ENCODE data around the gene GNG11. TPM values are rescaled to one million over a fixed set of nuclear protein-coding genes. Genes with fewer than 3 reads are reported as not detected.
"Not testable (repeated sequence)": the region's sequence is repeated elsewhere in the genome, so short reads cannot be mapped to it uniquely, and the experiment has no call there.

Gene GNG11
- total and polyA plus RNA-seq, 2 donors: 31.9 to 48.1 TPM

DNA sequence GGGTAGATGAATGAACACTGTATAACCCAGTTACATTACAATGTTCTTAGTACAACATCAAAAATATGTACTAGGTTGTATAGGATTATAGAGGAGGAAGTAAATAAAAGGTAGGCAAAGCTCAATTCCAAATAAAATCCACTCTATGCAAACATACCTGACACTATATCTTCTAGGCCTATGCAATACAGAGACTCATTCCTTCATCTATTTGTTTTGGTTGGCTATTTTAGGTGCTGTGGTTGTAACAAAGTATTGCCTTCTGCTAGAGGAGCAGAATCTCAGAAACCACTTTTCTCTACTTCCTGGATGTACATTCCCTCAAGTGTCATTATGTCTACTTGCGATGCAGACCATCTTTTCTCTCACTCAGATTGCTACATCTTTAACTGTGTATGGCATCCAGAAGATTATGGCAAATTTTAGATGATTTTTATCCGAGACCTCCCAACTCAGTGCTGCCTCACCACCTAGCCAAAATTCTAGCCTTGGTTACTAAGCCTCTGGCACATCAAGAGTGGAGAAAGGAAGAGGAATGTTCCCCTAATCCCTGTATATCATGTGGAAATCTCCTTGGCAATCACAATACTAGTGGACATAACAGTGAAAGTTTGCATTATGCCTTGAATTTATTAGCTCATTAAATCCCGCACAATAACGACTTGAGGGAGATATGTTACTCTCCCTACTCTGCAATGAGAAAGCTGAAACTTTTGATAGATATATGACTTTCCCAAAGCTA lies 25.5 kb upstream of the GNG11 start:
- no peak for DNase-seq (ENCODE audit: extremely low spot score)
- no peak overlapping the region for H3K27ac ChIP-seq (ENCODE audit: low read depth)
- WGBS: 35% methylated on average over 4 of the region's 4 CpGs
- no peaks in the 10 kb centered on the region for H3K4me1 ChIP-seq (ENCODE audit: insufficient read depth)
- no peaks in the 10 kb centered on the region for H3K36me3 ChIP-seq (ENCODE audit: insufficient read depth)
- no peak overlapping the region for H3K4me3 ChIP-seq (ENCODE audit: low read depth, low read length)

DNA sequence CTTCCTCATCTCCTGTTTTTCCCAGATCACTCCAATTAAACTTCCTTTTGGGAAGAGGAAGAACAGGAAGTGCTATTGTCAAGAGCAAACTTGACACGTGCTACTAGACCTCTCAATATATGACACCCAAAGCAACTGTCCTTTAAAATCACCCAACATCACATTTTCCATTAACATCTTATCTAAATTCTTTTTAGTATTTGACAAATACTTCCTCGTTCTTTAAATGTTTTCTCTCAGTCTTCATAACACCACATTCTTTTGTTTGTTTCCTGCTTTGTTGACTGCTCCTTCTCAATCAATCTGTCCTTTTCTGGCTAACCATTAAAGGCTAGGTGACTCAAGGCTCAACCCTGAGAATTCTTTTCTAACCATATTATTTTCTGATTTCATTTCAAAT lies 23.9 kb upstream of the GNG11 start:
- Histone ChIP-seq H3K27ac (ENCODE audit: low read depth) (no peak overlapping the region), H3K4me3 (ENCODE audit: low read depth, low read length) (no peak overlapping the region), H3K36me3 (ENCODE audit: insufficient read depth) (no peaks in the 10 kb centered on the region), H3K4me1 (ENCODE audit: insufficient read depth) (no peaks in the 10 kb centered on the region)
- DNase-seq (ENCODE audit: extremely low spot score): no peak
- WGBS: 71% methylated on average over 2 of the region's 2 CpGs

DNA sequence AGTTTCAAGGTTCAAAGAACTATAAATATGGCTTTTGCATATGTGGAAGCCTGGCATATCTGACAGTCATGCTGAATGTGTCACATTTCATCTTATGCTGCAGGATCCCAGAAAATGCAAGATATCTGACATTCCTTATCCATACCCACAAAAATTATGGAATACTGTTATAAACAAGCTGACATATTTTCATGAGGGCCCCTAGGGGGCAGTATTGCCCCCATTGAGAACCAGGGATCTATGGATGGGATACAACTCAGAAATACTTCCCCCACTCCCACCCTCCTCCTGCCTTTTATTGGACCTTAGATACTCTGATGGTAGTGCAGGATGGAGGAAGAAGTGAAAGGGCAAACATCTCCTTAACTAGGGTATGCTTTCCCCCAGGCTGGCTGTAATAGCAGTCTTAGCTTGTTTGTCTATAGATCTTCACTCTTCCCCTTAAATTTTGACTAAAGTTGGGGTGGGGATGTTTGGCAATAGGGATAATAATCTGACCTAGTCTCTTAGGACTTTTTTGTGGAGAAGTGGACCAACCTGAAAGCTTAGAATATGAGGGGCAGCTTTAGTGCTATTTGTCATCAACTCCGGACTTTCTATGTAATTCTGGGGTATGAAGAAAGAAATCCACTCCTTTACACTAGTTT lies 18.6 kb upstream of the GNG11 start:
- no peaks in the 10 kb centered on the region for H3K36me3 ChIP-seq (ENCODE audit: insufficient read depth)
- WGBS: 99% methylated on average over 1 of the region's 1 CpG
- no peak for DNase-seq (ENCODE audit: extremely low spot score)
- H3K4me3 ChIP-seq (ENCODE audit: low read depth, low read length): no peak overlapping the region
- no peaks in the 10 kb centered on the region for H3K4me1 ChIP-seq (ENCODE audit: insufficient read depth)
- peak overlapping the region; percentile 10 for H3K27ac ChIP-seq (ENCODE audit: low read depth)

DNA sequence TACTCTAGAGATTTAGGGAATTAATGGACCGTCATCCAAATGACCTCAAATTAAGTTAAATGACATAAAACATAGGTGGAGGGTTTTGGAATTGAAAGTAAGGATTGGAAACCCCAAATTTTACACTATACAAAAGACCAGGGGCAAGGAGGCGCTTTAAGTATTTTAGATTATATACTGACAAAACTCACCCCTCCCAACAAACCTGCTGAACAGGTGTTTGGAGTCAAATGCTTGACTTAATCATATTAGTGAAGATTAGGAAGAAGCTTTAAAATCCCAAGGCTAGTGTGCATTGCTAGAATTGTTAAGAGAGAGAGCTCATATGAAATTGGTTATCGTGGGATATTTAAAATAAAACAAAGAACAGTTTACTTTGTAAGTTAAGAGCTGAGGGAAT lies 15.3 kb upstream of the GNG11 start, which contains the start of gene GNGT1:
Gene GNGT1, plus strand, starts transcription at position 301 of the 400 bp plus-strand sequence. CDS start 180 bp downstream, outside the sequence.
- Histone ChIP-seq H3K27ac (ENCODE audit: low read depth) (no peak within 1 kb of the TSS), H3K4me3 (ENCODE audit: low read depth, low read length) (no peak within 1 kb of the TSS), H3K36me3 (ENCODE audit: insufficient read depth) (no peaks in the 10 kb centered on the region), H3K4me1 (ENCODE audit: insufficient read depth) (no peaks in the 10 kb centered on the region)
- no peak for DNase-seq (ENCODE audit: extremely low spot score)
- 57% methylated on average over 3 of the region's 3 CpGs for WGBS

DNA sequence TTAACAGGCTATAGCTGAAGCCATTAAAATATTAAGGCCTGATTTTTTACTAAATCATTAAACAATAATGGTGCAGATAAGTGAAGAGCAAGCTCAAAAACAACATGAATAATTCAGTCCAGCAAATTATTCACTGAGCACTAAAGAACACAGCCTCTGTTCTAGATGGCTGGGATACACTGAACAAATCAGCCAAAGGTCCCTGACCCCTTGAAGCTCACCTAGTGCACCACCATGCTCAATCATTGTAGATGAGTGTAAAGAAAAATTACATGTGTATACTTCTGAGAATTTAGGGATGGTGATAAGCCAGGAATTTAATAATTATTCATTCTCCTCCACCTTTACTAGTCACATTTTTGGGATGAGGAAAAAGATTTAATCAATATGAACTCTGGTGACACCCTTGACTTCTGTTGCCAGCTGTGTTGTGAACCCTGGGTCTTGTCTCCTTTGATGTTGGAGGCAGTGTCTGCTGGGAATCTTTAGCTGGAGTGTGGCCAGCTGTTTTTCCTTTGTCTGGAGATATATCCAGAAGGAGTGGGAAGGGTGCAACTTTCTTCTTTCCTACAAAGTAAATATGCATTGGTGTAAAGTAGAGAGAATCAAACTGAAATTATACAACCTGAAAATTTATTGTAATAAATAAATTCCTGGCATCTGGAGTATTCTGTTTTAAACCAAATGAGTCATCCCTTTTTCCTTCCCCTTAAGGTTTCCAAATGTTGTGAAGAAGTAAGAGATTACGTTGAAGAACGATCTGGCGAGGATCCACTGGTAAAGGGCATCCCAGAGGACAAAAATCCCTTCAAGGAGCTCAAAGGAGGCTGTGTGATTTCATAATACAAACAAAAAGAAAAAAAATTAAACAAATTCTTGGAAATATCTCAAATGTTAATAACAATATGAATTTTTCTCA lies 11.2 kb upstream of the GNG11 start:
- Histone ChIP-seq H3K27ac (ENCODE audit: low read depth) (no peak overlapping the region), H3K4me1 (ENCODE audit: insufficient read depth) (no peaks in the 10 kb centered on the region), H3K4me3 (ENCODE audit: low read depth, low read length) (no peak overlapping the region), H3K36me3 (ENCODE audit: insufficient read depth) (no peaks in the 10 kb centered on the region)
- WGBS: 12% methylated on average over 3 of the region's 3 CpGs
- no peak for DNase-seq (ENCODE audit: extremely low spot score)

DNA sequence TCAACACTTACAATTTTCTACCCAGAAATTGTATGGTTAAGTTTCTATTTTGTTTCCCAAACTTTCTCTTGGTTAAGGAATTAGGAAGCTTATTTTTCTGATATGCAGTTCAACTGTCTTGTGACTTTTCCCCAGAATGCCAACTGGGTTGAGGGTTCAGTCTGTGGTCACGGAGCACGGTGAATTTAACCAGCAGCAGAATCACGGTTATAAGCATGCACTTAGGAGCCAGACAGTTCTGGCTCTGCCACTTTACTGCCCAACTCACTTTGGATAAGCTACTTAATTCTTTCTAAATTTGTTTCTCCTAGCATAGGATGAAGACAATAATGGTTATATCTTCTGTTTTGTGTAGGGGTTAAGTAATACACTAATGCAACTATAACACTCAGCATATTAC lies 10.3 kb upstream of the GNG11 start:
- not testable (repeated sequence) for DNase-seq (ENCODE audit: extremely low spot score); H3K36me3 ChIP-seq (ENCODE audit: insufficient read depth); H3K27ac ChIP-seq (ENCODE audit: low read depth); H3K4me3 ChIP-seq (ENCODE audit: low read depth, low read length); H3K4me1 ChIP-seq (ENCODE audit: insufficient read depth)
- WGBS: 16% methylated on average over 3 of the region's 3 CpGs

DNA sequence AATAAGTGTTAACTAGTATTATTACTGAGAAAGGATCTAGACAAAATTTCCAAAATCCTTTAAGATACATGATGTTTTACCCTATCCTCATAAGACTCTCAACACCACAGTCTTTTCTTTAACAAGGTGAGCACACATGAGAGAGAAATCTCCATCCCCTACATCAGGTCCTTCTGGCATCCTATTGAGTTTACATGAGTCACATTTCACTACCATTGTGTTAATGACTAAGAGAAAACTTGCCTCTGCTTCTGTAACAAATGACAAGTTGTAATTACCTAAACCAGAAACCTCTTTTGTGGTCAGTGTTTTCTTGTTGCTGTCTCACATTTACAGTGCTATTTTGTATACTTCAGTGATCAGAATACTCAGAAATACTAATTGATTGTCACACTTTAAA lies 9.9 kb upstream of the GNG11 start:
- H3K4me3 ChIP-seq (ENCODE audit: low read depth, low read length); H3K27ac ChIP-seq (ENCODE audit: low read depth); H3K4me1 ChIP-seq (ENCODE audit: insufficient read depth); DNase-seq (ENCODE audit: extremely low spot score); H3K36me3 ChIP-seq (ENCODE audit: insufficient read depth): not testable (repeated sequence)

DNA sequence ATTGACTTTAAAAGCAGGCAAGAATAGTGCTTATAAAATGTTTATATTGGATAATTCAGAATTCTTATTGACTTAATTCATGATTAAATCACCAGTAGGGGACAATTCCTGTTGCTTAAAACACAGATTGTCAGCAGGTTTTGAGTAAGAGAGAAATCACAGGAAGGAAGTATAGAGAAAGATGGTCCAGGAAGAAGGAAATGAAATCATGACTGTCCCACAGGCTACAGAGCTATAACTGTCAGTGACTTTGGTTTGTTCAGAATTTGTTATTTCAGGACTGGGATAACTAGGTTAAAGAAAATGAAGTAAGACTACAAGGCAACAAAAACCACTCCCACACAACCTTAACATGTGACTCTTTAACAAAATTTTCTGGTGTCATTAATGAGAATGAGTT lies 8.3 kb upstream of the GNG11 start:
- Histone ChIP-seq H3K4me3 (ENCODE audit: low read depth, low read length) (no peak overlapping the region), H3K36me3 (ENCODE audit: insufficient read depth) (no peaks in the 10 kb centered on the region), H3K4me1 (ENCODE audit: insufficient read depth) (no peaks in the 10 kb centered on the region), H3K27ac (ENCODE audit: low read depth) (no peak overlapping the region)
- no peak for DNase-seq (ENCODE audit: extremely low spot score)

DNA sequence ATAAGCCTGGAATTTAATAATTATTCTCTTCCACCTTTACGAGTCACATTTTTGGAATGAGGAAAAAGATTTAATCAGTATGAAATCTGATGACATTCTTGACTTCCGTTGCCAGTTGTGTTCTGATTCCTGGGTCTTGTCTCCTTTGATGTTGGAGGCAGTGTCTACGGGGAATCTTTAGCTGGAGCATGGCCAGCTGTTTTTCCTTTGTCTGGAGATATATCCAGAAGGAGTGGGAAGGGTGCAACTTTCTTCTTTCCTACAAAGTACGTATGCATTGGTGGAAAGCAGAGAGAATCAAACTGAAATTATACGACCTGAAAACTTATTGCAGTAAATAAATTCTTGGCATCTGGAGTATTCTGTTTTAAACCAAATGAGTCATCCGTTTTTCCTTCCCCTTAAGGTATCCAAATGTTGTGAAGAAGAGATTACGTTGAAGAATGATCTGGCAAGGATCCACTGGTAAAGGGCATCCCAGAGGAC lies 6.9 kb upstream of the GNG11 start:
- H3K27ac ChIP-seq (ENCODE audit: low read depth): no peak overlapping the region
- no peaks in the 10 kb centered on the region for H3K4me1 ChIP-seq (ENCODE audit: insufficient read depth)
- no peaks in the 10 kb centered on the region for H3K36me3 ChIP-seq (ENCODE audit: insufficient read depth)
- H3K4me3 ChIP-seq (ENCODE audit: low read depth, low read length): no peak overlapping the region
- WGBS: 22% methylated on average over 7 of the region's 7 CpGs
- DNase-seq (ENCODE audit: extremely low spot score): no peak

DNA sequence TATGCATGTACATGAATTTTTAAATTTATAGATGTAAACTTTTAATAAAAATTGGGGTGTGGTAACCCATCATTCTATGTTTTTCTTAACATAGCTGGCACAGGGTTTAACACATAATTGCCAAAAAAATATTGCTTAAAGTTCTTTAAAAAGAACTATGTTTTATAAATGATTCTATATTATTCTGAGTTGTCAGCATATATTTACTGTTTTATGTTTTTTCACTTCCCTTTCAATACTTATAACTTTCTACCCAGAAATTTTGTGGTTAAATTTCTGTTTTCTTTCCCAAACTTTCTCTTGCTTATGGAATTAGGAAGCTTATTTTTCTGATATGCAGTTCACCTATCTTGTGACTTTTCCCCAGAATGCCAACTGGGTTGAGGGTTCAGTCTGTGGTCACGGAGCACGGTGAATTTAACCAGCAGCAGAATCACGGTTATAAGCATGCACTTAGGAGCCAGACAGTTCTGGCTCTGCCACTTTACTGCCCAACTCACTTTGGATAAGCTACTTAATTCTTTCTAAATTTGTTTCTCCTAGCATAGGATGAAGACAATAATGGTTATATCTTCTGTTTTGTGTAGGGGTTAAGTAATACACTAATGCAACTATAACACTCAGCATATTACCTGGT lies 6.2 kb upstream of the GNG11 start:
- not testable (repeated sequence) for H3K4me3 ChIP-seq (ENCODE audit: low read depth, low read length); H3K27ac ChIP-seq (ENCODE audit: low read depth); H3K36me3 ChIP-seq (ENCODE audit: insufficient read depth); DNase-seq (ENCODE audit: extremely low spot score); H3K4me1 ChIP-seq (ENCODE audit: insufficient read depth)
- 57% methylated on average over 3 of the region's 3 CpGs for WGBS

DNA sequence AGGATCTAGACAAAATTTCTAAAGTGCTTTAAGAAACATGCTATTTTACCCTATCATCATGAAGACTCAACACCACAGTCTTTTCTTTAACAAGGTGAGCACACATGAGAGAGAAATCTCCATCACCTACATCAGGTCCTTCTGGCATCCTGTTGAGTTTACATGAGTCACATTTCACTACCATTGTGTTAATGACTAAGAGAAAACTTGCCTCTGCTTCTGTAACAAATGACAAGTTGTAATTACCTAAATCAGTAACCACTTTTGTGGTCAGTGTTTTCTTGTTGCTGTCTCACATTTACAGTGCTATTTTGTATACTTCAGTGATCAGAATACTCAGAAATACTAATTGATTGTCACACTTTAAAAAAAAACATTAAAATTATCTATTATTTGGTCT lies 5.6 kb upstream of the GNG11 start:
- not testable (repeated sequence) for H3K4me1 ChIP-seq (ENCODE audit: insufficient read depth); H3K27ac ChIP-seq (ENCODE audit: low read depth); H3K36me3 ChIP-seq (ENCODE audit: insufficient read depth); H3K4me3 ChIP-seq (ENCODE audit: low read depth, low read length); DNase-seq (ENCODE audit: extremely low spot score)

DNA sequence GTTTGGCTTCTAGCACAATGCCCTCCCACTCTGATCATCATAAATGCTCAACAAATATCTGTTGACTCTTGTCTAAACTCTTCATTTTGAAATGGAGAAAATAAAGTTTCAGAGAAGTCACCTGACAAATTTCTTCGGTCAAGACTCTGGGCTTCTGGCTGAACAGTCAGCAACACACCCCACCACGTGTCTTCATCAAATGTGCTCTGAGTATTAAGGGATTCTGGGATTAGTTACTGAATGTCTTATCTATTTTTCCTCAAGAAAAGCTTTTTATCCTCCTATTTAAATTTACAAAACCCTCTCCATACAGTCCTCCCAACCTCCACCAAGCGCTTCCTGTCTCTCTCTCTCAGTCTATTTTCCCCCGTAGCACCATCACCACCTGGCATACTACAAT lies 5.2 kb upstream of the GNG11 start:
- not testable (repeated sequence) for H3K4me3 ChIP-seq (ENCODE audit: low read depth, low read length); H3K36me3 ChIP-seq (ENCODE audit: insufficient read depth); H3K27ac ChIP-seq (ENCODE audit: low read depth); DNase-seq (ENCODE audit: extremely low spot score); H3K4me1 ChIP-seq (ENCODE audit: insufficient read depth)
- 61% methylated on average over 4 of the region's 4 CpGs for WGBS

DNA sequence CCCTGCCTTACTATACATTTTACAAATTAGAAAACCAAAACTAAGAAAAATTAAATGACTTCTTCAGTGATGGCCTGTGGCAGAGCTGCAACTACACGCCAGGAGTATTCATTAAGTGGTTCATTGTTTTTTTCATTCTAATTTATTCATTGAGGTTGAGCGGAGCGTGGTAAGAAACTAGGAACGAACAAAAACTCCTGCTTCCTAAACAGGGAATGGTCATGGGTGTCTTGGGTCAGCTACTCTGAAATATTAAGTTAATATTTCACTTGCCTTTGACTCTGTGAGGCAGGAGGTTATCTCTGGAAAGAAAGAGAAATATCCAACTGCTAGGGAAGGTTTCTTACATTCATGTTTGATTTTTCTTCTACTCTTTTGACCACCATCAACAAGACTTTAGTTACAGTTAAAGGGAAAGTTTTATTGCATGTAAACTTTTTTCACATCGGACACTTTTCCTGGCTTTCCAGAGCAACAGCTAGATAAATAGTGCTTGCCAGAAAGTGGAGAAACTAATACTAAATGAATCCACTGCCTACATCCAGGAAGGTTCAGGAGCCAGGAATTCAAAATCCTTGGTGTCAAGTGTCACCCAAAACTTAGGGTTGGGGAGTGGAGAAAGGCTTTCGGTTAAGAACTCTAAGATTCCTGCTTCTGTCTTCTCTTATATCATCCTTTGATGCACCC lies 896 bp upstream of the GNG11 start:
- Histone ChIP-seq H3K4me1 (ENCODE audit: insufficient read depth) (no peaks in the 10 kb centered on the region), H3K36me3 (ENCODE audit: insufficient read depth) (no peaks in the 10 kb centered on the region), H3K4me3 (ENCODE audit: low read depth, low read length) (no peak overlapping the region), H3K27ac (ENCODE audit: low read depth) (peak overlapping the region; percentile 73)
- 55% methylated on average over 6 of the region's 6 CpGs for WGBS
- DNase-seq (ENCODE audit: extremely low spot score): no peak

All from urinary bladder (tissue), 4 donors.